COLO668 (cell line): Measurements from ENCODE around the gene TPM4.
"Not testable (repeated sequence)": the region's sequence is repeated elsewhere in the genome, so short reads cannot be mapped to it uniquely, and the experiment has no call there.

ENCODE experiments used
- DNase-seq: peaks from one replicate; lab custom pipeline; 2025; ENCODE audit not compliant: unreplicated experiment; lab: John Stamatoyannopoulos, UW

Gene TPM4

GRCh38 chr19:16071072-16071691, 5.1 kb upstream of the TPM4 start:
- DNase-seq = no peak

DNA sequence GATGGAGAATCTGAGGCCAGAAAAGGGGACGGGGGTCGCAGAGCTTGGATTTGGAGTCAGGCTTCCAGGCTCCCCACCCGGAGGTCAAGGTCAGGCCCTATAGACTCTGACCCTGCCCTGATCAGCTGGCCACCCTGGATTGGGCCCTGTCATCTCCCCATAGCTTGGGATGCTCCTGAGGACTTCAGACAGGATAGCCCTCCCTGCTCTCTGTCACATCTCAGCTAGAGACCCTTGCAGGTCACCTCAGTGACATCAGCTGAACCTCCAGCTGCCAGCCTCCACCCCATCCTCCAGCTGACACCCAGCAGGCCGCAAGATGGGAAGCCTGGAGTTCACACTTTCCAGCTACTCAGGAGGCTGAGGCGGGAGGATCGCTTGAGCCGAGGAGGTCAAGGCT, 2.8 kb upstream of the TPM4 start:
- no peak for DNase-seq

DNA sequence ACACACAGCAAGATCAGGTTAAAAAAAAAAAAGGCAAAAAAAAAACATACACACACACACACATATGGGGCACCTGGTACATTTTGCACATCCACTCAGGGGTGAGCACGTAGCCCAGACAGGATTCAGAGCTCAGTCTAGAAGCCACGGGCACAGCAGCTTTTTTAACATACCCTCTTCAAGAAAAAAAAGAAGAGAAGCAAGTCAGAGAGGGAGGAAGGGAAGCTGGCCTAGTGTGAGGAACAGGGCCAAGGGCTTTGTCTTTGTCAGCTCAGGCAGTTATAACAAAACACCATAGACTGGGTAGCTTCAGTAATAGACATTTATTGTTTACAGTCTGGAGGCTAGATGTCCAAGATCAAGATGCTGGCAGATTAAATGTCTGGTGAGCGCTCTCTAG, 2.3 kb upstream of the TPM4 start:
- no peak for DNase-seq

GRCh38 chr19:16074488-16075365, 1.6 kb upstream of the TPM4 start:
- DNase-seq = no peak

DNA sequence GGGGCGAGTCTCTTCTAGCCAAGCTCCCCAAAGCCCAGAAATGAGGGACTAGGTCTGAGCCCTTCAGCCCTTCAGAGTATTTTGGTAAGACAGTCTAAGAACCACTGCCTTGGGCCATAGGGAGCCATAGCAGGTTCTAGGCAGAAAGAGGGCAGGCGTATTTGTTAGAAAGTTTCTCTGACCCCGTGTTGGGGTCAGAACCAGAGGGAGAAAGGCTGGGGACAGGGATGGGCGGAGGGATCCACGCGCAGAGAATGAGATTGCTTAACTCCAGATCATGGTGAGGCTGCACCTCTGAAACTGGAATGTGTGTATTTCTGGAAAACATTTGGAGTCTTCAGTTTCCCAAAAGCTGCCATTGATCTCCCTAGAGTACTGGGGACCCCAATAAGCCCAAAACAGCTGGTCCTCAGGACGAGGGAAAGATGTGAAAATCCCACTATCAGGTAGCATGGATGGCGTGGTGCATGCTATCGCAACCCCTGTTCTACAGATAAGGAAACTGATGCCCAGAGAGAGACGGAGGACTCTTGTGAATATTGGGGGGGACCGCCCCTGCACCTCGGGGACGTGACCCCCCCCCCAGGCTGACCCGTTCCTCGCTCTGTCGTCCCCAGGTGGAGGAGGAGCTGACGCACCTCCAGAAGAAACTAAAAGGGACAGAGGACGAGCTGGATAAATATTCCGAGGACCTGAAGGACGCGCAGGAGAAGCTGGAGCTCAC, 703 bp upstream of the TPM4 start:
- no peak for DNase-seq

DNA sequence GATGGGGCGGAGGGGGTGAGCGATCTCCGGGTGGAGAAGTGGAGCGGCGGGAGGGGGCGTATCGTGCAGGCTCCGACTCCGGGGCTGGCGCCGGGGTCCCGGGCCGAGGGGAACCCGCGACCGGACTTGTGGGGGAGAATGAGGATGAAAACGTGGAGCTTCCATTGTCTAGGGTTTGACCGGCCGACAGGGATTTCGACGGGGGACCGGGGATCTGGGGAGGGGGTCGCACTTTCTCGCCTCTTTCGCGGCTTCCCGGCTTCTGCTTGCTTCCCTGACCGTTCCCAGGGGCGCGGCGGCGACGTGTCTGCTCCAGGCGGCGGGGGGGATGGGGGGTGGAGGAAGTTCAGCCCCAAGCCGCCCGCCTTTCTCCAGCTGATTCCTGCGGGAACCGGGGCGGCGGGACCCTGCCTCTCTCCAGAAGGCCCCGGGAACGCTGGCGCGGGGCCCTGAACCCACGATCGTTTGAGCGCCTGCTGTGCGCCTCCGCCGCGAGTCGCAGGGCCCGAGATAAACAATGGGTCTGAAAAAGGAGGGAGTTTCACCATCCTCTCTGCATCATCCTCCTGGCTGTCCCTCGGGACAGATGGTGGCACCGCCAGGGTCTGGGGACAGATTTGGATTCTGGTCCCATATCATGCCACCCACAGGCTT, 790 bp downstream of the TPM4 start:
- peak; percentile 18 for DNase-seq

DNA sequence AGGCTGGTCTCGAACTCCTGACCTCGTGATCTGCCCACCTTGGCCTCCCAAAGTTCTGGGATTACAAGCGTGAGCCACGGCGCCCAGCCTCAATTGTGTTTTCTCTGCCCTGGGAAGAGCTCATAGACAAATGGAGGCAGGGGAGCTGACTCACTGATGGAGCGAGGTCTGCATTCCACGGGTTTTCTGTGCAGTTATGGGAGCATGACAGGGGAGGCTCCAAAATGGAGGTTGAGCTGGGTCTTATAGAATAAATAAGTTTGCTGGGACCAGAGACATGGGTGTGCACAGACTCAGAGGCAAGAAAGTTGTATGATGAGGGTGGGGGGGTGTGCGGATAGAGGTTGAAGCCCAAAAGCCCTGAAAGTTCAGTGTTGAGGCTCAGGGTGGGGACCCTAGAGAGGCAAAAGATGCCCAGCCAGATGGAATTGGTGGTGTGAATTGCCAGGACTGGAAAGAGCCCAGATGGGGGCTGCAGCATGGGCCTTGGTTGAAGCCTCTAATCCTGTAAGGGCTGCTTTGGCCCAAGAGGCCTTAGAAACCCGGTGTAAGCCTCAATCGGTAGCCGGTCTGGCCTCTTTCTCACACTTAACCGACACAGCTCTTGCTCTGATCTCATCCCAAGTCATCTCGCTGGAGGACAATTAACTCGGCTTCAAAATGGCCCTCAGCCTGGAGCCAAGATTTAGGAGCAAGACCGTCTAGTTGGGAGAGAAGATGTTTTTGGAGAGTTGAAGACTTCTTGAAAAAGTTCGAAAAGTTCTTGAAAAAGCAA, 1.9 kb downstream of the TPM4 start:
- DNase-seq = no peak

DNA sequence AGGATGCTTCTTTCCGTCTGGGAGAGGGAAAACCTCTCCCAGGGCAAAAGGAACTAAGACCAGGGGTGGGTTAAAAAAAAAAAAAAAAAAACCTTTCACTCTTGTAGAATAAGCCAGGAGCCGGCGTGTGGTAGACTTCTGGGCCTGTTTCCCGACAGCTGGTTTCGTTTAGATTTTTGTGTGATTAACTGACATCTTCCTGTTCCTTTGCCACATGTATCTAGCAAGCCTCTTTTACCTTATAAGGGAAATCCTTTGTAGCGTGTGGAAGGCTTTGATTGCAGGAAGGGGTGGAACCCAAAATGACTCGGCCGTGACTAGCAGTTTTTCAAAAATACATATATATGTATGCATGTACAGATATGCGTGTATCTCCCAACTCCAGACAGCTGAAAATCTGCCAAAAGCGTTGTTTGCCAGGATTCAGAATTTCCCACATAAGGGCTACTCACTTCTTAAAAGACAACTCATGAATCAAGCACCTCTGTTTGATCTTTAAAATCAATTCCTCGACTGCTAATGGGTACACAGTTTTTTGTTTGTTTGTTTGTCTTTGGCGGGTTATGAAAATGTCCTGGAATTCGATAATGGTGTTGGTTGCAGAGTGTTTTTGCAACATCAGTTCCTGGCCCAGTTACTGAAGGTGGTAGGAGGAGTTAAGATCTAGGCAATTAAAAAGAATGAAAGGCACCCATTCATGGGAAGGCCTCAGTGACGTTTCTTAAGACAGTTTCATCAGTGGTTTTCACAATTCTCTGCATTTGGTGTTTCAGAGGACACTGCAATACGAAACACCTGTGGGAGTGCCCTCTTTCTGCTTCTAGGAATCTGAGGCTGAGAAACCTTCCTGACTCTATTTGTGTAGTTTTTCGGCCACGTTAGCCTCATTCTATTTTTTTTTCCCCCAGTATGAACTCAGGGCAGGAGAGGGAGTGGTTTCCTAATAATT, 2.7 kb downstream of the TPM4 start:
- DNase-seq = no peak

- no peak for DNase-seq
Observed at GRCh38 chr19:16084067-16084685, 7.9 kb downstream of the TPM4 start.

DNA sequence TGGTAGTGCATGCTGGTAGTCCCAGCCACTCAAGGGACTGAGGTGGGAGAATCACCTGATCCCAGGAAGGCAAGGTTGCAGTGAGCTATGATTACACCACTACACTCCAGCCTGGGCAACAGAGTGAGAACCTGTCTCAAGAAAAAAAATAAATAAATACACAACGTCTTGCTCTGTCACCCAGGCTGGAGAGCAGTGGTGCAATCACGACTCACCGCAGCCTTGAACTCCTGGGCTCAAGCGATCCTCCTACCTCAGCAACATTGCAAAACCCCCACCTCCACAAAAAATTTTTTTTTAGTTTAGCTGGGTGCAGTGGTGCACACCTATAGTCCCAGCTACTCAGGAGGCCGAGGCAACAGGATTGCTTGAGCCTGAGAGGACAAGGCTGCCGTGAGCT, 8.8 kb downstream of the TPM4 start:
- DNase-seq = no peak

GRCh38 chr19:16087404-16087803, 11.1 kb downstream of the TPM4 start:
- DNase-seq = not testable (repeated sequence)

DNA sequence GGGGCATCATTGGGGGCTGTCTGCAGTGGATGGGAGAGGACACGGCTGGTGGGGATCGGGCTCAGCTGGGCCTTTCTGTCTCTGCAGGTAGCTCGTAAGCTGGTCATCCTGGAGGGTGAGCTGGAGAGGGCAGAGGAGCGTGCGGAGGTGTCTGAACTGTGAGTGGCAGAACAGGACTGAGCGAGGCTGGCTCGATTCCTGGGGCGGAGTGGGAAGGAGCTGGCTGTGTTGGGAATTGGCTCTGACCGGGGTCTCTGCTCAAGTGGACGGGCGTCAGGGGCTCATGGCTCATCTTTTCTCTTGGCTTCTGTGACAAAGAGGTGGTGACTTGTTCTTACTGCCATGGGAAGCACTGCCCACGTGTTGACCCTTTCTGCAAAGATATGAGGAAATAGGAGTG, 11.6 kb downstream of the TPM4 start:
- DNase-seq = no peak

DNA sequence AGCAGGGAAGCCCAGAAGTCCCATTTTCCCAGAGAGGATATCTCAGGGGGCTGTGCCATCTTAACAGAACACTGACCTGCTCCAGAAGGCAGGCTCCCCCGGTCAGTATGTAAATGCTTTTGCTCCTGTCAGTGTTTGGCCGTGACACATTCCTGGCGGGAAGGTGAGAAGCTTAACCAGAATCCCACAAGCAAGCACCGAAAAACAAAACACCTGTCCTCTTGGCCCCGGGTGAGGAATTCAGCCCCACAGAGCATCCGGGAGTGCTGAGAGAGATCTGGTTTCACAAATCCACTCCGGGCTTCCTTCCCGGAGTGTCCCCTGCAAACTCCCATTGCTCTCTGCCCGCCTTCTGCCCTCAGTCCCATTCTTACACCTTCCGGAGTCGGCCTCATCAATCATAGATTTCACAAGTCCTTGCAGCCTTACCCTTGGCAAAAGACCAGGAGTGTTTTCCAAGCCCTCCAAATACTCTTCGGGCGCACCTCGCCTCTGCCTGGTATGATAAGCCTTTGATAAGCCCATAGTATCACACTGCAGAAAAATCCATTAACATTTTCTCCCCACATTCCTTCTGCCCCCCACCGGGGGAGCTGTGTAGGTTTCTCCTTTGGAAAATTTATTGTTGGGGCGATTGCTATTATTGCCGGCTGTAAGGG, 12.2 kb downstream of the TPM4 start:
- DNase-seq = no peak

DNA sequence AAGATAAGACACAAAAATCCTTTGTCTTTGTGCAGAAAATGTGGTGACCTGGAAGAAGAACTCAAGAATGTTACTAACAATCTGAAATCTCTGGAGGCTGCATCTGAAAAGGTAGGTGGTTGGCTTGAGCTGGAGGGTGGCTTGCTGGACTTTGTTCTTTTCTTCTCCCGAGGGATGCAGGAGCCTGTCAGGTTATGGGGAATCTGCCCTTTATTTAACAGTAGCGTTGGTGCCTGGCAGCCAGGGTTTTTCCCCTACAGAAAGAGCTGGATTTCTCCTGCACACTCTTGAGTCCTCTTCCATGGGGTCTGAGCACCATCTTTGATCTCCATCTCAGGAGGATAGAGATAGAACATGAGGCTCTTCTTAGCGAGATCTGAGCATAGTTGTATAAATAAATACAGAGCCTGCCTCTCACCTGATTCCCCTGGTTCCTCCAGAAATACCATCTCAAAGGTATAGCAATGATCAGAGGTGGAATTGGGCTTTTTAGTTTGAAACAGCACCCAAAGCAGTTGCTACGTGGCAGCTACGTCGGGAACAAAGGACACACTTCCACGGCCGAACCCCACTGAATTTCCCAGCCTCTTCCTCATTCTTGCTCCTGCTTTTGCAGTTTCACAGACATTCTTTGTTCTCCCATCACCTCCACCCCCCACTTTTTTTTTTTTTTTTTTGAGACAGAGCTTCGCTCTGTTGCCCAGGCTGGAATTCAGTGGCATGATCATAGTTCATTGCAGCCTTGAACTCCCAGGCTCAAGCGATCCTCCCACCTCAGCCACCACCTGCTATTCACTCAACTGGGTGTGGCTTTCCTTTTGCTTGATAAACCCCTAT, 12.9 kb downstream of the TPM4 start:
- DNase-seq = no peak

DNA sequence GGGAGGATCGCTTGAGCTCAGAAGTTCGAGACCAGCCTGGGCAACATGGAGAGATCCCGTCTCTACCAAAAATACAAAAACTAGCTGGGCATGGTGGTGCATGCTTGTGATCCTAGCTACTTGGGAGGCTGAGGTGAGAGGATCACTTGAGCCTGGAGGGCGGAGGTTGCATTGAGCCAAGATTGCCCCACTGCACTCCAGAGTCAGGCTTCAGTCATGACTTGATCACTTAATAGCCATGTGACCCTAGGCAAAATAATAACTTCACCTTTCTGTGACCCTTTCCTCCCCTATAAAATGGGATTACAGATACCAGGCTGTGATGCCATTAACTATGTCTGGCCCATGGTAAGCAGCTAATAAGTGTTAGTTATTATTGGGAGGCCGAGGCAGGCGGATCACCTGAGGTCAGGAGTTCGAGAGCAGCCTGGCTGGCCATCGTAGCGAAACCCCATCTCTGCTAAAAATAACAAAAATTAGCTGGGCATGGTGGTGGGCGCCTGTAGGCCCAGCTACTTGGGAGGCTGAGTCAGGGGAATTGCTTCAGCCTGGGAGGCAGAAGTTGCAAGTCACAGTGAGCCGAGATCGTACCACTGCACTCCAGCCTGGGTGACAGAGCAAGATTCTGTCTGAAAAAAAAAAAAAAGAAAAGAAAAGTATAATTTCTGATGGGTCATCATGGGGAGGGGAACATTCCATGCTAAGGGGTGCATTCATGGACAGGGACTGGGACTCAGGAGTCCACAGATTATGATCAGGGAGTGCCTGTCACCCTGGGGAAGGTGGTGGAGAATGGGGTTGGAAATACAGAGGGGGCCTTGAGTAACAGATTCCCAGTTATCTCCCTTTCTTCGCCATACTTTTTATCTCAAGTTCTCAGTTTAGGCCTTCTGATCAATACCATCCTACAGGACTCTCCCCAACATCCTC, 15.5 kb downstream of the TPM4 start:
- no peak for DNase-seq

DNA sequence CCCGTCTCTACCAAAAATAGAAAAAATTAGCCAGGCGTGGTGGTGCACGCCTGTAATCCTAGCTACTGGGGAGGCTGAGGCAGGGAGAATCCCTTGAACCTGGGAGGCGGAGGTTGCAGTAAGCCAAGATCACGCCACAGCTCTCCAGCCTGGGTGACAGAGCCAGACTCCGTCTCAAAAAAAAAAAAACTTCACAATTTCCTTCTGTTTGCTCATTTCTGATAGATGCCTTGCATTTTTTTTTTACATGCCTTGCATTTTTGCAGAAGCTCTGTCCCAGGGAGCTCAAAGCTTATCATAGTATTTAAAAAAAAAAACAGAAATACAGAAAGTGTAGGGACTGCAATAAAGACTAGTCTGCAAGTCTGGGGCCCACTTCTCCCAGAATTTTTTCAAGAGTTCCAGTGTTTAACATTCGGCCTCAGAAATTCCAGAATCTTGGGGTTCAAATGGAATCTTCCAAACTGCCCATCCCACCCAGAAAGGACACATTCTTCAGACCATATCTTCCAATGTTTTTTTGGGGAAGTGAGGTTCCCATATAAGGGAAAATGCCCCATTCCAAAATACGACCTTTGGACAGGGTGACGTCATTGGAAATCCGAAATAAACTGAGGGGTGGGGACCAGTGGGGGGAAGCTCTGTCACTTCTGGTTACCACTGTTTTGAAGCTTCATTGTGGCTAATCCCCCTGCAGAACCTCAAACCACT, 18.2 kb downstream of the TPM4 start:
- DNase-seq = no peak
